Suppressor macrophage treated with lipopolysaccharide for 4 hours (primary cell): ENCODE results near the gene WNT5B.

Source experiments
- DNase-seq: peaks from one replicate; pipeline ENCODE4 v3.0.0-alpha.2; 2020

Gene WNT5B

DNA sequence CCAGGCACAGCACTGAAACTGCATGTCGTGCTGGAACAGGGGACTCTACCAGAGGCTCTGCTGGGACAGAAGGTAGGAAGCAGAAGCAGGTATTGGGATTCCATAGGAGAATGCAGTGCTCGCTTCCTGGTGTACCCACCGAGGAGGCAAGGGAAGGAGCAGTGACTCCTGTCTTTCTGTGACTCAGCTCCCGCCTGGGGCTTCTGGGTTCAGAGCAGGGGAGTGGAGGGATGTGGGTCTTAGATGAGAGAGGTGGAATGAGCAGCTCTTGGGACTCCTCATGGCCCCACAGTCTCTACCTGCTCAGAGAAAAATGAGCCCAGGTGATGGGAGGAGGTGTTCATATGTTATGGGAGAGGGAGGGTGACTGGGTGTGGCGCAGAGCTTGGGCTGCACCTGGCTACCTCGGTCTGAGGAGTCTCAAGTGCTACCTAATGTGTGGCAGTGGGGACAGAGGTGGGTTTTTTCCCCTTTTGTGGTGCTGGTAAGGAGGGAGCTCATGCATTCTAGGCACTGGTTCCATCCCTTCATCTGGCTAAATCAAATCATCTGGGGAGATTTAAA is 26.3 kb downstream of the WNT5B start:
- no peak for DNase-seq

GRCh38 chr12:1656902-1657301 is 27.9 kb downstream of the WNT5B start:
- DNase-seq = no peak

- DNase-seq = peak; percentile 13
Observed at GRCh38 chr12:1657688-1658087, 28.7 kb downstream of the WNT5B start.

- DNase-seq = no peak
Observed at GRCh38 chr12:1660304-1661187, 31.5 kb downstream of the WNT5B start.

- peak; percentile 74 for DNase-seq
Observed at GRCh38 chr12:1661553-1662335, 32.7 kb downstream of the WNT5B start.

DNA sequence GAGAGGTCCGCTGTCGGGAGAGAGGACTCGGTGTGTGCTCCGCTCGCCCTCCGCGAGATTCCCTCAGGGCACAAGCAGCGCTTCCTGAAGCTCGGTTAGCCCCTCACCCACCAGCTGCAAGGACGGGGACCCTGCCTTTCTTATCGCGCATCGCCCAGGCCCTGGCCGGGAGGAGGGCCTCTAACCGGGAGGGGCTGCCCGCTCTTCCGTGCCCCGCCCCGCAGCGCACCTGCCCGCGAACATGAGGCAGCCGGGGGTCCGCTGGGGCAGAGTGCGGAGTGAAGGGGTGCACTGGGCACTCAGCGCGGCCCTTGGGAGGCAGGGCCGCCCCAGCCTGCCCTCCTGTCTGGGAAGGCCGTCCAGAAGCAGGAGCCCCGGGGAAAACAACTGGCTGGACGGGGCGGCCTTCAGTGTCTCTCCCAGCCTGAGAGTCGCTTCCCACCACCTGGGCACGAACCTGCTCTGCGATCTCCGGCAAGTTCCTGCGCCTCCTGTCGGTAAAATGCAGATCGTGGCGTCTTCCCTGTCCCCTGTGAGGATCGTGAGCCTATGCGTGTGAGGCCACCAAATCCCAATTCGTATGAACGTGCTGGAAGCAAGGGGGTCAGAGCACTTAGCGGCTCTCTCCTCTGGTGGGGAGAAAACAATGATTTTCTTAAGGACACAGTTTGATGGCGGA is 33.9 kb downstream of the WNT5B start:
- DNase-seq = no peak

DNA sequence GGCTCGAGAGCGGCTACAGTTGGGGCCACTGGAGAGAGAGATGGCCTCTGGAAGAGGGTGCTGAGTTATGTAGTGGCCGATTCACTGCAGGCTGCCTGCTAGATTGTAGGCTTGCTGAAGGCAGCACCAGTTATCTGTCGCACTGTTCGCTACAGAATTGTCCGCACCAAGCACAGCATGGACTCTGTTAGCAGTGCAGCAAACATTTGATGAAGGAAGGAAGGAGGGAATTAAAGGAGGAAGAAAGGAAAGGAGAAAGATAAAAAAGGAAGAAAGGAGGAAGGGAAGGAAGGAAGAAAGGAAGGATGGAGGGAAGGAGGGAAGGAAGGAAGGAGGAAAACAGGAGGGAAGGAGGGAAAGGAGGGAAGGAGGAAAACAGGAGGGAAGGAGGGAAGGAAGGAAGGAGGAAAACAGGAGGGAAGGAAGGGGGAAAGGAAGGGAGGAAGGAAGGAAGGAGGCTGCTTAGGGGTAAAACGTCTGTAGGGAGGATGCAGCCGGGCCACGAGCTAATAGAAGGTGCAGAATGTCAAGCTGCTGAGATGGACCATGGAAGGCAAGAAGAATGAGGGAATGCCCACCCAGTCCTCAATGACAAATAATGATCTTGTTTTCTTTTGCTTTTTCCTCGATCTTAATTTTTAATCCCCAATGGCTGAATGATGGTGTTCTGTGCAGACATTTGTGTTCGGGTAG is 34.6 kb downstream of the WNT5B start:
- DNase-seq = no peak

GRCh38 chr12:1665366-1665765 is 36.3 kb downstream of the WNT5B start:
- no peak for DNase-seq

DNA sequence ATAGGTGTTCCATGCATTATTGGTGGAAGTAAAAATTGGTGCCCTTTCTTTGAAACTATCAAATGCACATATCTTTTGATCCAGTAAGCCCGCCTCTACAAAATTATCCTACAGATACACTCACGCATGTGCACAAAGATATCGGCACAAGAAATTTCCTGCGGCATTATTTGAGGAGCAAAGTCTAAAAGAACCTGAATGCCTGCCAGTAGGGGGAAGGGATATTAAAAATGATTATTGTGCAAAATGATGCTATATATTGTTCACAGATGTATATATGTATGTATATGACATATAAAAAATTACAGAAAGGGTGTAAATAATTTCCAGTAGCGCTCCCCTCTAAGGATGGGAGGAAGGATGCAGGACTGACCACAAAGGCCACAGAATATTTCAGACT is 37.2 kb downstream of the WNT5B start:
- no peak for DNase-seq

DNA sequence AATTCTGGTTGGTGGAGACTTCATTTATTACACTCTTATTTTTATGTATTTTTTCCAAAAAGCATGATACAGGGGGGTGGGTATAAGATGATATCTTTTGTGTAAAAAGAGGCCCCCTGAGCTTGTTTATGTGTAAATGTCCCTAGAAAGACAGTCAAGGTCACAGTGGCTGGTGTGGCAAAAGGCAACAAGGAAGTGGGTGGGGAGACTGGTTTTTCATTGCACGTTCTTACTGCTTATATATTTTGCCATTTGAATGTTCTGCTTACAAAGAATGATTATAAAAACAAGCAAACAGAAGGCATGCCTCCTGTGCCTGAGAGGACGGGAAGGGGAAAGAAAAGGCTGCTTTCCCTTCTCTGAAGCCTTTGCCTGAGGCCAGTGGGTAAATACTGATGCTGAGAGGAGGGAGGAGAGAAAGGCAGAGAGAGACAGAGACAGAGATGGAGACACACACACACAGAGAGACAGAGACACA is 37.7 kb downstream of the WNT5B start:
- DNase-seq = no peak

DNA sequence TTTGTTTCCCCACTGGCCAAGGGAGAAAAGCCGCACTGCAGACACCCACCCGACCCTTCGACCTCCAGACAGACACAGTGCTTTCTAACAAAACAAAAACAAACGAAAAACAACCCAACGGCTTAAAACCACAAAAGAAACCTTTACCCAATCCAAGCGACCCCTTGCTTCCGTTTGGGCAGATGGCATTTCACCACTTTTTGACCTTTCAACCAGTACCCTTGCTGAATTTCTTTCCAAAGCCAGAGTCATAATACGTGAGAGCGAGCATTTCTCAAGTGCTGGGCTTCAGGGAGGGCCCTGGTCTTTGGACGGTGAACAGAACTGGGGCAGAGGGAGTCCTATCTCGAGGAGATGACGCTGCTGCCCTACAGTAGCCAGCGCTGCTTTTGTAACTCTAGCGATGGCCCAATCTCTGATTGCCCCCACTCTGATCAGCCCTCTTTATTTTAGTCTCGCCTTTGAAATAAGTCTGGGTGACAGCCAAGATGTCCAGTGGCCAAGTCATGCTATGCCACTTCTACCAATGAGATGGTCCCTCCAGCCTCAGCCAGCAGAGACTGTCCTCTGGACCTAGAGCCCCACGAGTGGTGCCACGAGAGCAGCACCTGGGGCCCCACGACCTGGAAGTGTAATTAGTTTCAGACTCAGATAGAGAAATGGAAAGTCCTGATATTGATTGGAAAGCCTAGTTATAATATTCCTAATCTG is 40.0 kb downstream of the WNT5B start:
- DNase-seq = peak; percentile 89

GRCh38 chr12:1670358-1671268 is 41.6 kb downstream of the WNT5B start:
- DNase-seq = no peak

DNA sequence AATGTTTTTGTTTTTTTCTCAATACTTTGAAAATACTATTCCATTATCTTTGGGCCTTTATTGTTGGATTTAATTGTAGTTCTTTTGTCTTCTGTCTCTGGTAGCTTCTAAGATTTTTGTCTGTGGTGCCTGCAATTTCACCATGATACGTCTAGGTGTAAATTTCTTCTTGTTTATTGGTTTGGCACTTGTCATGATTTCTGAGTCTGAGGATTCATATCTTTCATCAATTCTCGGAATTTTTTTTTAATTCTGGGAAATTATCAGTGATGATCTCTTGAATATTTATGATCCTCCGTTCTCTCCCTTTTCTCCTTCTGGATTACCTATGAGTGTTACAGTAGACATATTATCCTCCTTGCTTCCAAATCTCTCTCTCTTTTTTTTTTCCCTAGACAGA is 47.0 kb downstream of the WNT5B start:
- no peak for DNase-seq

GRCh38 chr12:1680804-1681492 is 51.9 kb downstream of the WNT5B start:
- no peak for DNase-seq

- DNase-seq = no peak
Observed at GRCh38 chr12:1681493-1681807, 52.4 kb downstream of the WNT5B start.

DNA sequence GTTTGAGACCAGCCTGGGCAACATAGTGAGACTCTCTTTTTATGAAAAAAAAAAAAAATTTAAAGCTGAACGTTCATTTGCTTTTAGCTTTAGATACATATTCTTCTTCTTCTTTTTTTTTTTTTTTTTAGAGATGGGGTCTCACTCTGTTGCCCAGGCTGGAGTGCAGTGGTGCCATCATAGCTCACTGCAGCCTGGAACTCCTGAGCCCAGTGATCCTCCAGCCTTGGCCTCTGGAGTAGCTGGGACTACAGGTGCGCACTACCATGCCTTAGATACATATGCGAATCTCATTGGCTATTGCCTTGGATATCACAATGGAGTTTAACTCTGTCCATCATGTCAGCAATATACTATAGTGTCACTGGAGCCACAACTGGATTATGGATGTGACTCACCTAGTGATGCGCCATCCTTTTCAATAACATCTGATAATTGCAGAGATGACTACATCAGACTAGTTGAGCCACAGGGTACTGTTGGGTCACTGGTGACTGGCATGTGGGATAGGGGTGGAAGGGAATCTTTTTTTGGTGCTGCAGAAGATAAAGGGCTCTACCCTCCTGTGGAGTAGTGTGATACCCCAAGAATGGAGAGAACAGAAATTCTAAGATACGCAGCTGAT is 59.2 kb downstream of the WNT5B start:
- peak; percentile 16 for DNase-seq

DNA sequence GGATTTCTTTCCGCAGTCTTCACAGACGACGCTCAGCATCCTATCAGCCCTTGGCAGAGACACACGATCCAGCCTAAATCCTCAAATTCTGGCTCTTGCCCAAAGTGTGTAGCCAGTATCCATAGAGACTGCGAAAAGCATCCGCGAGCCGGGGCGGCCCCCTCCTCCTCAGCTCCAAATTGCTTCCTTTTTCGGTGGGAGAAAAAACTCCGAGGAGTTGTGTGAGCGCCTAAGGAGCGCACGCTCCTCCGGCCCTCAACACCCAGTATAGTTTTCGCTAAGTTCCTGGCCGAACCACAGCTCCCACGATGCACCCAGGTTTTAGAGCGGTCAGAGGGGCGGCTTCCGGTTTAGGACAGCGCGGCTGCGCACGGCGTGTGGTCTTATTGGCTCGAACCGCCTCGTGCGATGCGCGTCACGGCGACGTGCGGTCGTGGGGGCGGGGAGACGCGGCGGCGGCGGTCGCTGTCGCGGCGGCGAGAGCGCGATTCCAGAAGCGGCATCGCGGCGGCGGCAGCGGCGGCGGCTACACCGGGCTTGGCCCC is 61.6 kb downstream of the WNT5B start, which contains the start of gene ADIPOR2:
ADIPOR2 (plus strand) TSS at position 493 of the 545 bp plus-strand sequence. CDS start 63,274 bp downstream, outside the sequence.
- DNase-seq = peak; percentile 99

DNA sequence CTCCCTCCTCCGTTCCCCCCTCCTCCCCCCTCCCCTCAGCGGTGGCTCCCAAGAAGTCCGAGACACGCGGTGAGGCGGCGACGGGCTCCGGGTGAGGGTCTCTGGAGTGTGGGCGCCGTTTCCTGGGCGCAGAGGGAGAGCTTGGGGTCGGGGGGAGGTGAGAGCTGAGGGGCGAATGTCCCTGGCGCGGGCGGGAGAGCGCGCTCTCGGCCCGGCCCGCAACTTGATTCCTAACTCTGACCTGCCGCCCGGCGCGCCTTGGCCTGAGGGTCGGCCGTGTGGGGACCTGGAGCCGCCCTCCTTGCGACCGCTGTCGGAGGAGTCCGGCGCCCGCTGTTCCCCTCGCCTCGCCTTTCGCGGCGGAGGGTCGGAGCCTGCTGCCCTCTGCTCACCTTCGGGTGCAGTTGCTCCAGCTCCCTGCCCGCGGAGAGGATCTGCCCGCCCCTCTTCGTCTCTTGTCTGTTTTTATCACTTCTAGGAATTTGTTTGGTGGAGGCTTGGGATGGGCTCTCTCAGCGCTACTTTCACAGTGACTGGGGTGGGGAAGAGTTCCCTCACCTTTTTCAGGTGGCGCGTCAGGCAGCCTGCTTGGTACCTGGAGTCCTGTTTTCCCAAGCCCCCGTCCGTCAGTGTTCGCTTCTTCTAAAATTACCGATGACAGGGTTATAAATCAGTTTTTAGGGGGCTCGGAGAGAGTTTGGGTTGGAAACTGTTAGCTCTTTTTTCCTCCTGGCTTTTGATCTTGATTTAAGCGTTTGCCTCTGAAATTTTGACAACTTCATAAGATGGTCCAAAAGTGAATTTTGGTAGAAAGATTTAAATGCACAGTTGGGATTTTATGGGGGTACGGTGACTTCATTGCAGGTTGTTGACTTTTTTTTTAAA is 62.3 kb downstream of the WNT5B start:
- peak; percentile 42 for DNase-seq
